GM20000 (cell line): ENCODE results near the gene MTERF2.

ENCODE experiments used
- DNase-seq: peaks from one replicate; pipeline ENCODE4 v3.0.0; 2012; ENCODE audit warnings: low spot score
- TF ChIP-seq, protein P1 (sequence below): IDR thresholded peaks from 2 replicates; pipeline ENCODE4 v1.5.1; 2012; ENCODE audit warnings: mild to moderate bottlenecking, control low read depth; ENCODE audit errors: extremely low read depth, missing control alignments

The MTERF2 gene, protein sequence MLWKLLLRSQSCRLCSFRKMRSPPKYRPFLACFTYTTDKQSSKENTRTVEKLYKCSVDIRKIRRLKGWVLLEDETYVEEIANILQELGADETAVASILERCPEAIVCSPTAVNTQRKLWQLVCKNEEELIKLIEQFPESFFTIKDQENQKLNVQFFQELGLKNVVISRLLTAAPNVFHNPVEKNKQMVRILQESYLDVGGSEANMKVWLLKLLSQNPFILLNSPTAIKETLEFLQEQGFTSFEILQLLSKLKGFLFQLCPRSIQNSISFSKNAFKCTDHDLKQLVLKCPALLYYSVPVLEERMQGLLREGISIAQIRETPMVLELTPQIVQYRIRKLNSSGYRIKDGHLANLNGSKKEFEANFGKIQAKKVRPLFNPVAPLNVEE

DNA sequence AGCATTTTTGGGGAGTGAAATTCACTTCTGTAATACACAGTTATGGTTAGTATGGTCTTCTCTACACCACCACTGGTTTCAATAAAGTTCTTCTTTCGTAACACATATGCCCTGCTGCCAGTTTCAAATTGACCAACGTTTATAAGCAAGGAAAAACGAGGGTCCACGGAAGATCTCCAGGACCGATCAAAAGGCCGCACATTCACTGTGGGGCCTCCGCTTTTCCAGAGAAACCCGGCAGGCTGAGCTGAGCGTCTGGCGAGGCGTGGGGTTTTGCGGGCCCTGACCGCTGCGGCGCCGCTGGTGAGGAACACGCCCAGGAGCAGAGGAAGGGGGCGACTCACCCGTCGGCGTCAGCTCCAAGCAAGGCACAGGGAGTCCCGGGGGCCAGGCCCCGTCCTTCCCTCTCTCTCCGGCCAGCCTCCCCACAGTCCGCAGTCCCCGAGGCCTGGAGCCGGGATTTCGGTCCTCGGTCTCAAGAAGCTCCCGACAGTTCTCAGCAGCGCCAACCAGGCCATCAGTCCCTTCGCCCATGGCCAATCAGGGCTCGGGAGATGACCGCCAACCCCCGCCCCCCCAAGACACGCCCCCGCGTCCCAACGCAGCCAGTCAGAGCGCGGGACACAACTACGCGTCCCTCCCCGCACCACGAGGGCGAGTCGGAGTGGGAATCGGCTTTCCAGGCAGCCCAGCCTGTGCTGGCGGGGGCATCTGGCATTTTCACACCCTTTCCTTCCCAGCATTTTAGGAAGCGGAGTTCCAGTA, at the start of gene MTERF2:
TSS of gene MTERF2 (minus strand) at position 522 of the 765 bp plus-strand sequence. CDS start 8,432 bp downstream, outside the sequence.
- TF ChIP-seq, protein P1, sequence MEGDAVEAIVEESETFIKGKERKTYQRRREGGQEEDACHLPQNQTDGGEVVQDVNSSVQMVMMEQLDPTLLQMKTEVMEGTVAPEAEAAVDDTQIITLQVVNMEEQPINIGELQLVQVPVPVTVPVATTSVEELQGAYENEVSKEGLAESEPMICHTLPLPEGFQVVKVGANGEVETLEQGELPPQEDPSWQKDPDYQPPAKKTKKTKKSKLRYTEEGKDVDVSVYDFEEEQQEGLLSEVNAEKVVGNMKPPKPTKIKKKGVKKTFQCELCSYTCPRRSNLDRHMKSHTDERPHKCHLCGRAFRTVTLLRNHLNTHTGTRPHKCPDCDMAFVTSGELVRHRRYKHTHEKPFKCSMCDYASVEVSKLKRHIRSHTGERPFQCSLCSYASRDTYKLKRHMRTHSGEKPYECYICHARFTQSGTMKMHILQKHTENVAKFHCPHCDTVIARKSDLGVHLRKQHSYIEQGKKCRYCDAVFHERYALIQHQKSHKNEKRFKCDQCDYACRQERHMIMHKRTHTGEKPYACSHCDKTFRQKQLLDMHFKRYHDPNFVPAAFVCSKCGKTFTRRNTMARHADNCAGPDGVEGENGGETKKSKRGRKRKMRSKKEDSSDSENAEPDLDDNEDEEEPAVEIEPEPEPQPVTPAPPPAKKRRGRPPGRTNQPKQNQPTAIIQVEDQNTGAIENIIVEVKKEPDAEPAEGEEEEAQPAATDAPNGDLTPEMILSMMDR = no peak
- DNase-seq = peak; percentile 91

- no peak for DNase-seq
- TF ChIP-seq, protein P1 = no peak
Measured at GRCh38 chr12:107035733-107036132, 48.8 kb upstream of the MTERF2 start.

- no peak for DNase-seq
- TF ChIP-seq, protein P1 = no peak
Measured at GRCh38 chr12:107033758-107034739, 47.1 kb upstream of the MTERF2 start.

DNA sequence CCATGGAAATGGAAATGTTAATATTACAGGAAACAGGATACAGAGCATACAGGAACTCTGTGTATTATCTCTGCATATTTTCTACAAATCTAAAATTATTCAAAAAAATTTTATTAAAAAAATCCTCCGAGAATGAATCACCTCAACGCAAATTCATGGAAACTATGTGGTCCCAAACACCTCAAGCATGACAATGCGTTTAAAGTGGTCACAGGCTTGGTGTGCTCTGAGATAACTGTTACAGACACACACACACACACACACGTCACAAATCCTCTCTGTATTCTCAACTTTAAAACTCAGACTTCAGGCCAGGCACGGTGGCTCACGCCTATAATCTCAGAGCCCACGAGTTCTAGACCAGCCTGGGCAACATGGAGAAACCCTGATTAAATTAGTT, 45.3 kb upstream of the MTERF2 start:
- DNase-seq = no peak
- TF ChIP-seq, protein P1 = no peak

DNA sequence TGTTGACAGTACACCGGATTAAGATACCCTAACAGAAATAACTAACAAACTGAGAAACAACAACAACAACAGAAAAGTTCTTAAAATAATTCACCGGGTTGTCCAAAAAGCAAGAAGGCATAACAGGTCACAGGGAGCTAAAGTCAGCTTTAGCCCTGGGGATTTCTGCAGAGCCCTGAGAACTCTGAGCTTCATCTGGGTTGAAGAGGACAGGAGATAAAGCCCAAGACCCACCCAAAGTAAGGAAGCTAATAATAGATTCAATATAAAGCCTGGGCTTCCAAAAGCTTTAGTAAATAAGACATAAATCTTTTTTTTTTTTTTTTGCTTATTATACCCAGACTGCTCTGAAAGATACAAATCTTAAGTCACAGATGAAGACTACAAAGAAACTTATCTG, 44.1 kb upstream of the MTERF2 start:
- DNase-seq = no peak
- TF ChIP-seq, protein P1 = no peak

GRCh38 chr12:107029081-107029480, 42.1 kb upstream of the MTERF2 start:
- TF ChIP-seq, protein P1 = no peak
- DNase-seq = no peak
